ENCODE results near the gene POU5F1. TPM values are rescaled to one million over a fixed set of nuclear protein-coding genes. Genes with fewer than 3 reads are reported as not detected.
A peak's percentile ranks its signal among the peaks of the same experiment; 100 is the strongest.

The POU5F1 gene
- total and polyA plus RNA-seq, 4 donors, result 0.22 to 1.2 (median 0.84) TPM

- no peak overlapping the region for H3K27ac ChIP-seq (ENCODE audit: low read depth, low read length)
- WGBS (ENCODE audit: insufficient coverage), result 61% methylated on average over 3 of the region's 4 CpGs
- no peaks in the 10 kb centered on the region for H3K9me3 ChIP-seq (ENCODE audit: control insufficient read depth, insufficient read depth, low read length)
These were observed 41.4 kb downstream of the POU5F1 start for GRCh38 chr6:31129130-31129529.

GRCh38 chr6:31128093-31128676, 42.3 kb downstream of the POU5F1 start:
- Histone ChIP-seq H3K4me3 (ENCODE audit: low read depth, low read length) (no peak overlapping the region), H3K27ac (ENCODE audit: low read depth, low read length) (no peak overlapping the region), H3K9me3 (ENCODE audit: control insufficient read depth, insufficient read depth, low read length) (no peaks in the 10 kb centered on the region), H3K36me3 (ENCODE audit: control insufficient read depth, insufficient read depth, low read length) (no peaks in the 10 kb centered on the region), H3K4me1 (ENCODE audit: control insufficient read depth, insufficient read depth, low read length) (peaks cover 6% of the 10 kb centered on the region), H3K27me3 (ENCODE audit: control insufficient read depth, insufficient read depth, low read length) (no peaks in the 10 kb centered on the region)
- 12% methylated on average over 4 of the region's 8 CpGs for WGBS (ENCODE audit: insufficient coverage)
- peak in 2 of 6 donors; percentile 61 to 78 for DNase-seq (ENCODE audit: low read depth in 4 of 6, low spot score in 6 of 6)

More at GRCh38 chr6:31129130-31129529, 41.4 kb downstream of the POU5F1 start:
- Histone ChIP-seq H3K4me1 (ENCODE audit: control insufficient read depth, insufficient read depth, low read length) (no peaks in the 10 kb centered on the region), H3K27me3 (ENCODE audit: control insufficient read depth, insufficient read depth, low read length) (no peaks in the 10 kb centered on the region), H3K36me3 (ENCODE audit: control insufficient read depth, insufficient read depth, low read length) (no peaks in the 10 kb centered on the region), H3K4me3 (ENCODE audit: low read depth, low read length) (no peak overlapping the region)
- no peak for DNase-seq (ENCODE audit: low read depth in 4 of 6, low spot score in 6 of 6)

GRCh38 chr6:31126396-31127175, 43.9 kb downstream of the POU5F1 start:
- no peaks in the 10 kb centered on the region for H3K27me3 ChIP-seq (ENCODE audit: control insufficient read depth, insufficient read depth, low read length)
- no peaks in the 10 kb centered on the region for H3K36me3 ChIP-seq (ENCODE audit: control insufficient read depth, insufficient read depth, low read length)
- H3K9me3 ChIP-seq (ENCODE audit: control insufficient read depth, insufficient read depth, low read length), result no peaks in the 10 kb centered on the region
- no peak for DNase-seq (ENCODE audit: low read depth in 4 of 6, low spot score in 6 of 6)
- peaks cover 14% of the 10 kb centered on the region for H3K4me1 ChIP-seq (ENCODE audit: control insufficient read depth, insufficient read depth, low read length)
- no peak overlapping the region for H3K4me3 ChIP-seq (ENCODE audit: low read depth, low read length)
- no peak overlapping the region for H3K27ac ChIP-seq (ENCODE audit: low read depth, low read length)
- WGBS (ENCODE audit: insufficient coverage), result 61% methylated on average over 13 of the region's 16 CpGs

- peaks cover 14% of the 10 kb centered on the region for H3K4me1 ChIP-seq (ENCODE audit: control insufficient read depth, insufficient read depth, low read length)
- no peak for DNase-seq (ENCODE audit: low read depth in 4 of 6, low spot score in 6 of 6)
- H3K27me3 ChIP-seq (ENCODE audit: control insufficient read depth, insufficient read depth, low read length), result no peaks in the 10 kb centered on the region
- WGBS (ENCODE audit: insufficient coverage), result 69% methylated on average over 12 of the region's 12 CpGs
- H3K9me3 ChIP-seq (ENCODE audit: control insufficient read depth, insufficient read depth, low read length), result no peaks in the 10 kb centered on the region
- no peak overlapping the region for H3K27ac ChIP-seq (ENCODE audit: low read depth, low read length)
- H3K36me3 ChIP-seq (ENCODE audit: control insufficient read depth, insufficient read depth, low read length), result no peaks in the 10 kb centered on the region
- no peak overlapping the region for H3K4me3 ChIP-seq (ENCODE audit: low read depth, low read length)
These were observed 44.7 kb downstream of the POU5F1 start for GRCh38 chr6:31125586-31126363.

GRCh38 chr6:31125162-31125561, 45.3 kb downstream of the POU5F1 start:
- WGBS (ENCODE audit: insufficient coverage), result 52% methylated on average over 4 of the region's 8 CpGs
- Histone ChIP-seq H3K4me1 (ENCODE audit: control insufficient read depth, insufficient read depth, low read length) (peaks cover 14% of the 10 kb centered on the region), H3K4me3 (ENCODE audit: low read depth, low read length) (no peak overlapping the region), H3K36me3 (ENCODE audit: control insufficient read depth, insufficient read depth, low read length) (no peaks in the 10 kb centered on the region), H3K27me3 (ENCODE audit: control insufficient read depth, insufficient read depth, low read length) (no peaks in the 10 kb centered on the region), H3K9me3 (ENCODE audit: control insufficient read depth, insufficient read depth, low read length) (no peaks in the 10 kb centered on the region), H3K27ac (ENCODE audit: low read depth, low read length) (no peak overlapping the region)
- DNase-seq (ENCODE audit: low read depth in 4 of 6, low spot score in 6 of 6), result peak in 1 of 6 donors; percentile 20

GRCh38 chr6:31122791-31123706, 47.4 kb downstream of the POU5F1 start:
- Histone ChIP-seq H3K4me1 (ENCODE audit: control insufficient read depth, insufficient read depth, low read length) (peaks cover 14% of the 10 kb centered on the region), H3K9me3 (ENCODE audit: control insufficient read depth, insufficient read depth, low read length) (no peaks in the 10 kb centered on the region), H3K27me3 (ENCODE audit: control insufficient read depth, insufficient read depth, low read length) (no peaks in the 10 kb centered on the region), H3K4me3 (ENCODE audit: low read depth, low read length) (no peak overlapping the region), H3K36me3 (ENCODE audit: control insufficient read depth, insufficient read depth, low read length) (no peaks in the 10 kb centered on the region), H3K27ac (ENCODE audit: low read depth, low read length) (no peak overlapping the region)
- WGBS (ENCODE audit: insufficient coverage), result 59% methylated on average over 14 of the region's 16 CpGs
- DNase-seq (ENCODE audit: low read depth in 4 of 6, low spot score in 6 of 6), result peak in 3 of 6 donors; percentile 49 to 85 (median 60)

GRCh38 chr6:31121131-31121790, 49.2 kb downstream of the POU5F1 start:
- DNase-seq (ENCODE audit: low read depth in 4 of 6, low spot score in 6 of 6), result no peak
- 93% methylated on average over 8 of the region's 12 CpGs for WGBS (ENCODE audit: insufficient coverage)
- Histone ChIP-seq H3K36me3 (ENCODE audit: control insufficient read depth, insufficient read depth, low read length) (no peaks in the 10 kb centered on the region), H3K27me3 (ENCODE audit: control insufficient read depth, insufficient read depth, low read length) (no peaks in the 10 kb centered on the region), H3K4me1 (ENCODE audit: control insufficient read depth, insufficient read depth, low read length) (peaks cover 18% of the 10 kb centered on the region), H3K27ac (ENCODE audit: low read depth, low read length) (no peak overlapping the region), H3K9me3 (ENCODE audit: control insufficient read depth, insufficient read depth, low read length) (no peaks in the 10 kb centered on the region), H3K4me3 (ENCODE audit: low read depth, low read length) (no peak overlapping the region)

- peaks cover 18% of the 10 kb centered on the region for H3K4me1 ChIP-seq (ENCODE audit: control insufficient read depth, insufficient read depth, low read length)
- H3K27ac ChIP-seq (ENCODE audit: low read depth, low read length), result no peak within 1 kb of the TSS
- no peak within 1 kb of the TSS for H3K4me3 ChIP-seq (ENCODE audit: low read depth, low read length)
- no peaks in the 10 kb centered on the region for H3K27me3 ChIP-seq (ENCODE audit: control insufficient read depth, insufficient read depth, low read length)
- H3K36me3 ChIP-seq (ENCODE audit: control insufficient read depth, insufficient read depth, low read length), result no peaks in the 10 kb centered on the region
- H3K9me3 ChIP-seq (ENCODE audit: control insufficient read depth, insufficient read depth, low read length), result no peaks in the 10 kb centered on the region
- DNase-seq (ENCODE audit: low read depth in 4 of 6, low spot score in 6 of 6), result no peak
- WGBS (ENCODE audit: insufficient coverage), result 87% methylated on average over 25 of the region's 26 CpGs
These were observed 50.1 kb downstream of the POU5F1 start, which contains the start of gene CDSN for GRCh38 chr6:31120151-31120915. Gene CDSN, minus strand, starts transcription at chr6:31120446. Its CDS starts 27 bp downstream, at chr6:31120419.
